HL-60 (cell line): ENCODE results near the gene C2orf69.

Experiments used
- DNase-seq, 2 experiments: peaks; one replicate each; pipeline ENCODE4 v3.0.0-alpha.2; 2010 to 2020; ENCODE audit warnings: low read depth in 1 of 2, low spot score in 1 of 2
- H3K27ac ChIP-seq: fragments of 250-450 bp; sonication (Bioruptor Pico); replicated peaks from 2 replicates; pipeline ENCODE4 v1.5.1; 2020; ENCODE audit warnings: mild to moderate bottlenecking, moderate library complexity
- H3K27me3 ChIP-seq: fragments of 250-450 bp; sonication (Bioruptor Pico); 2 replicates; pipeline ENCODE4 v1.5.1; 2021; ENCODE audit warnings: mild to moderate bottlenecking, moderate library complexity; ENCODE audit not compliant: insufficient read depth, poor library complexity, severe bottlenecking
- H3K4me3 ChIP-seq: replicated peaks from 2 replicates; pipeline ENCODE4 v1.5.1; 2011; ENCODE audit warnings: mild to moderate bottlenecking, control low read depth, low read length; ENCODE audit not compliant: insufficient read depth
- CTCF ChIP-seq: IDR thresholded peaks from one replicate; pipeline ENCODE4 v1.5.1; 2011; ENCODE audit warnings: low read length, control low read depth, inconsistent platforms; ENCODE audit not compliant: insufficient read depth
- GABPA ChIP-seq: IDR thresholded peaks from 2 replicates; pipeline ENCODE4 v1.6.1; 2012; ENCODE audit warnings: low read depth
- POLR2AphosphoS5 ChIP-seq: IDR thresholded peaks from 2 replicates; pipeline ENCODE4 v1.6.1; 2012; ENCODE audit warnings: low read depth
- REST ChIP-seq: IDR thresholded peaks from 2 replicates; pipeline ENCODE4 v1.6.1; 2012; ENCODE audit warnings: low read depth; ENCODE audit not compliant: insufficient replicate concordance
- SPI1 ChIP-seq: IDR thresholded peaks from 2 replicates; pipeline ENCODE4 v1.6.1; 2012; ENCODE audit warnings: low read depth, mild to moderate bottlenecking, borderline replicate concordance

Gene C2orf69

GRCh38 chr2:199901942-199902341 is 9.2 kb upstream of the C2orf69 start:
- Histone ChIP-seq H3K27ac (no peak overlapping the region), H3K4me3 (no peak overlapping the region), H3K27me3 (no peaks in the 10 kb centered on the region)
- DNase-seq: no peak
- TF ChIP-seq GABPA (no peak), REST (no peak), CTCF (no peak), POLR2AphosphoS5 (no peak), SPI1 (no peak)

- TF ChIP-seq GABPA: no peak
- no peak for TF ChIP-seq REST
- TF ChIP-seq POLR2AphosphoS5: no peak
- TF ChIP-seq CTCF: no peak
- no peak for TF ChIP-seq SPI1
- no peak for DNase-seq
- no peaks in the 10 kb centered on the region for H3K27me3 ChIP-seq
- no peak overlapping the region for H3K27ac ChIP-seq
- no peak overlapping the region for H3K4me3 ChIP-seq
Measured at GRCh38 chr2:199902486-199903110, 8.5 kb upstream of the C2orf69 start.

- no peaks in the 10 kb centered on the region for H3K27me3 ChIP-seq
- no peak for DNase-seq
- no peak overlapping the region for H3K27ac ChIP-seq
- no peak overlapping the region for H3K4me3 ChIP-seq
- no peak for TF ChIP-seq CTCF
- TF ChIP-seq POLR2AphosphoS5: no peak
- TF ChIP-seq REST: no peak
- TF ChIP-seq GABPA: no peak
- TF ChIP-seq SPI1: no peak
Measured at GRCh38 chr2:199903111-199903510, 8.0 kb upstream of the C2orf69 start.
